ENCODE data around the gene C1QTNF5.

C1QTNF5 gene

GRCh38 chr11:119373059-119373920, 32.6 kb upstream of the C1QTNF5 start:
- no peak for DNase-seq (ENCODE audit: extremely low read depth in 1 of 2, low read depth in 1 of 2)

- no peak for DNase-seq (ENCODE audit: extremely low read depth in 1 of 2, low read depth in 1 of 2)
These were observed 31.8 kb upstream of the C1QTNF5 start for GRCh38 chr11:119372260-119373058.

- DNase-seq (ENCODE audit: extremely low read depth in 1 of 2, low read depth in 1 of 2), result no peak
These were observed 31.1 kb upstream of the C1QTNF5 start for GRCh38 chr11:119371778-119372182.

GRCh38 chr11:119371067-119371601, 30.5 kb upstream of the C1QTNF5 start:
- DNase-seq (ENCODE audit: extremely low read depth in 1 of 2, low read depth in 1 of 2), result no peak

GRCh38 chr11:119370486-119371046, 29.9 kb upstream of the C1QTNF5 start:
- DNase-seq (ENCODE audit: extremely low read depth in 1 of 2, low read depth in 1 of 2), result no peak

- DNase-seq (ENCODE audit: extremely low read depth in 1 of 2, low read depth in 1 of 2), result no peak
These were observed 28.6 kb upstream of the C1QTNF5 start for GRCh38 chr11:119369132-119369925.

- no peak for DNase-seq (ENCODE audit: extremely low read depth in 1 of 2, low read depth in 1 of 2)
These were observed 27.7 kb upstream of the C1QTNF5 start for GRCh38 chr11:119368121-119369034.

GRCh38 chr11:119367661-119368120, 27.0 kb upstream of the C1QTNF5 start:
- no peak for DNase-seq (ENCODE audit: extremely low read depth in 1 of 2, low read depth in 1 of 2)

- no peak for DNase-seq (ENCODE audit: extremely low read depth in 1 of 2, low read depth in 1 of 2)
These were observed 26.3 kb upstream of the C1QTNF5 start for GRCh38 chr11:119366690-119367620.

GRCh38 chr11:119365071-119365591, 24.4 kb upstream of the C1QTNF5 start:
- no peak for DNase-seq (ENCODE audit: extremely low read depth in 1 of 2, low read depth in 1 of 2)

- DNase-seq (ENCODE audit: extremely low read depth in 1 of 2, low read depth in 1 of 2), result peak in 1 of 2 donors; percentile 46
These were observed 23.3 kb upstream of the C1QTNF5 start for GRCh38 chr11:119363851-119364590.

GRCh38 chr11:119363081-119363850, 22.6 kb upstream of the C1QTNF5 start:
- no peak for DNase-seq (ENCODE audit: extremely low read depth in 1 of 2, low read depth in 1 of 2)

GRCh38 chr11:119362741-119363080, 22.0 kb upstream of the C1QTNF5 start:
- DNase-seq (ENCODE audit: extremely low read depth in 1 of 2, low read depth in 1 of 2), result no peak

- no peak for DNase-seq (ENCODE audit: extremely low read depth in 1 of 2, low read depth in 1 of 2)
These were observed 21.4 kb upstream of the C1QTNF5 start for GRCh38 chr11:119361941-119362725.

GRCh38 chr11:119361056-119361787, 20.5 kb upstream of the C1QTNF5 start:
- DNase-seq (ENCODE audit: extremely low read depth in 1 of 2, low read depth in 1 of 2), result no peak

All from activated CD8-positive, alpha-beta memory T cell treated with anti-CD3 and anti-CD28 coated beads for 1 hour (primary cell).